Measurements from ENCODE around the gene TNS2.
"Not testable (repeated sequence)": the region's sequence is repeated elsewhere in the genome, so short reads cannot be mapped to it uniquely, and the experiment has no call there.

The TNS2 gene, protein sequence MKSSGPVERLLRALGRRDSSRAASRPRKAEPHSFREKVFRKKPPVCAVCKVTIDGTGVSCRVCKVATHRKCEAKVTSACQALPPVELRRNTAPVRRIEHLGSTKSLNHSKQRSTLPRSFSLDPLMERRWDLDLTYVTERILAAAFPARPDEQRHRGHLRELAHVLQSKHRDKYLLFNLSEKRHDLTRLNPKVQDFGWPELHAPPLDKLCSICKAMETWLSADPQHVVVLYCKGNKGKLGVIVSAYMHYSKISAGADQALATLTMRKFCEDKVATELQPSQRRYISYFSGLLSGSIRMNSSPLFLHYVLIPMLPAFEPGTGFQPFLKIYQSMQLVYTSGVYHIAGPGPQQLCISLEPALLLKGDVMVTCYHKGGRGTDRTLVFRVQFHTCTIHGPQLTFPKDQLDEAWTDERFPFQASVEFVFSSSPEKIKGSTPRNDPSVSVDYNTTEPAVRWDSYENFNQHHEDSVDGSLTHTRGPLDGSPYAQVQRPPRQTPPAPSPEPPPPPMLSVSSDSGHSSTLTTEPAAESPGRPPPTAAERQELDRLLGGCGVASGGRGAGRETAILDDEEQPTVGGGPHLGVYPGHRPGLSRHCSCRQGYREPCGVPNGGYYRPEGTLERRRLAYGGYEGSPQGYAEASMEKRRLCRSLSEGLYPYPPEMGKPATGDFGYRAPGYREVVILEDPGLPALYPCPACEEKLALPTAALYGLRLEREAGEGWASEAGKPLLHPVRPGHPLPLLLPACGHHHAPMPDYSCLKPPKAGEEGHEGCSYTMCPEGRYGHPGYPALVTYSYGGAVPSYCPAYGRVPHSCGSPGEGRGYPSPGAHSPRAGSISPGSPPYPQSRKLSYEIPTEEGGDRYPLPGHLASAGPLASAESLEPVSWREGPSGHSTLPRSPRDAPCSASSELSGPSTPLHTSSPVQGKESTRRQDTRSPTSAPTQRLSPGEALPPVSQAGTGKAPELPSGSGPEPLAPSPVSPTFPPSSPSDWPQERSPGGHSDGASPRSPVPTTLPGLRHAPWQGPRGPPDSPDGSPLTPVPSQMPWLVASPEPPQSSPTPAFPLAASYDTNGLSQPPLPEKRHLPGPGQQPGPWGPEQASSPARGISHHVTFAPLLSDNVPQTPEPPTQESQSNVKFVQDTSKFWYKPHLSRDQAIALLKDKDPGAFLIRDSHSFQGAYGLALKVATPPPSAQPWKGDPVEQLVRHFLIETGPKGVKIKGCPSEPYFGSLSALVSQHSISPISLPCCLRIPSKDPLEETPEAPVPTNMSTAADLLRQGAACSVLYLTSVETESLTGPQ (N-terminal part only)

DNA sequence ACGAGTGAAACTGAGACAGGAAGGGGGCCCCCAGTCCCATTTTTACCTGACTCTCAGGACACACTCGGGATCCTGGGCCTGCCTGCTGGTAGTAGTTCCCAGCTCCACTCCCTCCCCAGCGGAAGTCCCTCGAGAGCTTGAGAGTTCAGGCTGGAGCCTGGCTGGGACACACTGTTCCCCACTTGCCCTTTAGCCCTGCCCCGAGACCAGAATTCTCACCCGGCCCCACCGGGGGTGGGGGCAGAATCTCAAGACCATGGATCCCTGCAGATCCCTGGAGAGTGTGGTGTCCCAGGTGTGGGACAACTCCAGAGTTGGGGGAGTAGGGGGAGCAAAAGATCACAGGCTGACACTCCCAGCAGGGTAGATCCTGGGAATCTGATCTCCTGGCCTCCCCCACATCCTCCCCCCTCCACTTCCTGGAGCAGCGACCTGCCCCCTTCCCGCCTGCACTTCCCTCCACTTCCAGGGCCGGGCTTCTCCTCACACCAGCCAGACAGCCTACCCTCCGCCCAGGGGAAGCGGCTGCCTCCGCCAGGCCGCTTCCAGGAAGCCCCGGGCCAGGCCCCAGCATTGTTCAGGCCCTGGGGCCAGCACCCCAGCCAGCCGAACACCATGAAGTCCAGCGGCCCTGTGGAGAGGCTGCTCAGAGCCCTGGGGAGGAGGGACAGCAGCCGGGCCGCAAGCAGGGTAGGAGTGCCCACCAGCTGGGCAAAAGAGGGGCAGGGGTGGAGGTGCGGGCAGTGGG lies at the start of gene TNS2:
TNS2 (plus strand) TSS at position 495 of the 748 bp plus-strand sequence; CDS start at position 616, 121 bp downstream.
- no peak for DNase-seq

DNA sequence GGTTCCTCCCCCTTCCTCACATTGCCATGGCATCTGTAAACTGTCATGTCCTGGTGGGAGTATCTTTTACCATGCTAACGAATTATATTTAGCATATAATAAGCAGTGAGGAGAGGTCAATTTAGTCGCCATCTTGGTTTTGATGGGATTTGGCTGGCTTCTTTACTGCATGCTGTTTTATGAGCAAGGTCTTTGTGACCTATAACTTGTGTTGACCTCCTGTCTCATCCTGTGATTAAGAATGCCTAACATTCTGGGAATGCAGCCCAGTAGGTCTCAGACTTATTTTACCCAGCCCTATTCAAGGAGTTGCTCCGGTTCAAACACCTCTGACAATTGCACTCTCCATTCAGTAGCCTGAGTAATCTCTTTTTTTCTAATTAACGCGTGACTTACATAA lies 45.7 kb upstream of the TNS2 start:
- no peak for DNase-seq

DNA sequence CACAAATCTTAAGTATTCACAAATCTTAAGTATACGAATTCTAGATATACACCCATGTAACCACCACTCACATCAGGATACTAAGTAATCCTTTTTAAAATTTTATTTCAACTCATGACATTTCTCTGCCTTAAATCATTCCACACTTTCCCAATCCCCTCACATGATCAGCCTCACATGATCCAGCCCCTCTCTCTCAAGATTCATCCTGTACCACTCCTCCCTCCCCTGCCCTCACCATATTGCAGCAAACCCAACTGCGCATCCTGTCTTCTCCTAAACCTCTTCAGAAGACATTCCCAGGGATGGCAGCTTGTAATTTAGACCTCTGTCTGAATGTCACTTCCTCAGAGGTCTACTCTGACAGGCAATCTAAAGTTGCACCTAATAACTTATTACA lies 45.3 kb upstream of the TNS2 start:
- DNase-seq, result no peak

DNA sequence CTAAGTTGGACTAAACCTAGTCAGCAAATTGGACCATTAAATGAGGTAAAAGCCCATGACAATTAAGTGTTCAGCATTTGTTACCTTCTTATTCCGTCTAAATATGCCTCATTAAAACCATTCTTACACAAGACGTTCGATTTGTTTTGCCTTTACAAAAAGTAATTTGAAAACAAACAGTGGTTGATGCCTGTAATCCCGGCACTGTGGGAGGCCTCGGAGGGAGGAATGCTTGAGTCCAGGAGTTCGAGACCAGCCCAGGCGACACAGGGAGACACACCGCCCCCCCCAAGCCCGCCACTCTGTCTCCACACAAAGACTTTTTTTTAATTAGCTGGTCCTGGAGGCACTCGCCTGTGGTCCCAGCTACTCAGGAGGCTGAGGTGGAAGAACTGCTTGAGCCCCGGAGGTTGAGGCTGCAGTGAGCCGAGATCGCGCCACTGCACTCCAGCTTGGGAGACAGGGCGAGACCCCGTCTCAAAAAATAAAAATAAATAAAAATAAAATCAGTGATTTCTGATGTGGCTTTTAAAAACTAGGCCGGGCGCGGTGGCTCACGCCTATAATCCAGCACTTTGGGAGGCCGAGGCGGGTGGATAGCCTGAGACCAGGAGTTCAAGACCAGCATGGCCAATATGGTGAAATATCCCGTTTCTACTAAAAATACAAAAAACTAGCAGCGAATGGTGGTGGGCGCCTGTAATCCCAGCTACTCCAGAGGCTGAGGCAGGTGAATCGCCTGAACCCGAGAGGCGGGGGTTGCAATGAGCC lies 44.5 kb upstream of the TNS2 start:
- peak; percentile 5 for DNase-seq

DNA sequence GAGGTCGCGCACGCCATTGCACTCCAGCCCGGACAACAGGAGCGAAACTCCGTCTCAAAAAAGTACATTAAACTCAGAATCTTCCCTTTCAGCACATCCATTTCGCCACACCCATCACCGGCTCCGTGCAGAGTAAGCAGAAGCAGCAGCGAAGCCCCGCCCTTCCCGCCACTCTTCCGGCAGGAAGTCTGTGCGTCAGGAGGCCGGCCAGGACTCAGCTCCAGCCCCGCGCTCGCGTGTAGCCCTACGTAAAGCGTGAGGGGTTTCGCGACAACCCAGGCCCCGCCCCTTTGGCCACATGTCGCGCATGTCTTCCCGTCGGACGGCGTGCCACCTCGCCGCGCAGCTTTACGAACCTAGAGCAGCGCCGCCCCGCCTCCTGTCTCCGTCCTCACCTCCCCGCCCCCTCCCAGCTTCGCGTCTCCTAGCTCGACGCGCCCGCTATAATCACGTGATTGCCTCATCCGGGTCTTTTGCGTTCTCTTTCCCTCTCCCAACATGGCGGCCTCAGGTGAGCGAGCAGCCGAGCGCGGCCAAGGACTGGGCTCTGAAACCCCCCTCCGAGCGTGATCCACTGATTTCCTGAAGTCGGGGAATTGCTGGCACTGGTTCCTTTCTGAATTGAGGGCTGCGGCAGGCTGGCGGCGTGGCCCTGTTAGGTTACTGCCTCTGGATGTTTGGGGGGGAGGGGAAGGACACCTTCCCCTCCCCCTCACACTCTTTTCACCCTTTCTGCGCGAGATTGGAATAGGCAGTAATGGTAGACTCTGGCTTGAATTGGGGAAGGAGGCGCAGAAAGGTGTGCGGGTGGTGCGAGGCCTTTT lies 43.7 kb upstream of the TNS2 start, which contains the start of gene EIF4B:
EIF4B (plus strand) TSS at position 471 of the 824 bp plus-strand sequence; CDS start at position 499, 28 bp downstream.
- DNase-seq, result peak; percentile 100

DNA sequence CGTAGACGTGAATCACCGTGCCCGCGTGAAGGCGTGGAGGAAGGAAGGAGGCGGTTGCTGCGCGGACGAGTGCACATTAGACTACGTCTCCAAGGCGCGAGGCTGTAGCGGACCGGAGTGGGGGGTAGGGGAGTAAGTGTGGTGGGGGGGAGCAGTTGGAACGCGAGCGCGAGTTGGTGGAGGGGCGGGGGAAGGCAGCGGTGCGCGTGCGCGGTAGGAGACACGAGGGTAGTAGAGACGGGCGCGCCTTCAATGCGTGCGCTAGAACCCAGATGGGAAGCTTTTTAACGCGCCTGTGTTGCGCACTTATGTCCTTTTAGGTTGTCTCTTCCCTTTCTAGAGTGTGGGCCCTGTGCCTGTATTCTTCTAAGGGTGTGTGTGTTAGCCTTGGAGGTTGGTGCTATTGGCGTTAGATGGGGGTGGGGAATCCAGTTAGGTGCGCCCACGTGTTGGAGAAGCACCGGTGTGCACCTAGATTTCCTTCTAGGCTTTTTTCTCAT lies 43.0 kb upstream of the TNS2 start:
- peak; percentile 76 for DNase-seq

DNA sequence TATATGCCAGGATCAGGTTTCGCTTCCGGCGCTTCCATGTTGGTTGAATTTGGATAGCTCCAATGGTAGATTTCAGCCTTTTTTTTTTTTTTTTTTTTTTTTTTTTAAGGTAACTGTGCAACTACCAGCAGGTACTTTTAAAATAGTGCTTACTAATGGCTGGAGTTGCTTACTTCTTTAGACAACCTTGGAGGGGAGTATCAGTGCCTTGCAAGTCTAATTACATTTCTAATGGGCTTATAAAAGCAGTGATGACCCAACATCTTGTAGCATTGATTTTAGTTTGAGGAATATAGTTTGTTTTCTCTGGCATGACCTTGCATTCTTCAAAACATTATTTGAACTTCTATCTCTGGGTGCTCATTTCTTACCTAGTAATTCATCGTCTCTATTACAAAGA lies 42.5 kb upstream of the TNS2 start:
- no peak for DNase-seq

DNA sequence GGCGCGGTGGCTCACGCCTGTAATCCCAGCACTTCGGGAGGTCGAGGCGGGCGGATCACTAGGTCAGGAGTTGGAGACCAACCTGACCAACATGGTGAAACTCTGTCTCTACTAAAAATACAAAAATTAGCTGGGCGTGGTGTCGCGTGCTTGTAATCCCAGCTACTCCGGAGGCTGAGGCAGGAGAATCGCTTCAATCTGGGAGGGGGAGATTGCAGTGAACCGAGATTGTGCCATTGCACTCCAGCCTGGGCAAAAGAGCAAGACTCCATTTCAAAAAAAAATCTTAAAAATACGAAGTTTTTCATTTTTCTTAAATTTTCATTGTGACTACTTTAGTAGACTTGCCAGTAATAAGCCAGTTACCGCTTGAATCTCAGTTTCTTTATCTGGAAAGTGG lies 41.1 kb upstream of the TNS2 start:
- not testable (repeated sequence) for DNase-seq

DNA sequence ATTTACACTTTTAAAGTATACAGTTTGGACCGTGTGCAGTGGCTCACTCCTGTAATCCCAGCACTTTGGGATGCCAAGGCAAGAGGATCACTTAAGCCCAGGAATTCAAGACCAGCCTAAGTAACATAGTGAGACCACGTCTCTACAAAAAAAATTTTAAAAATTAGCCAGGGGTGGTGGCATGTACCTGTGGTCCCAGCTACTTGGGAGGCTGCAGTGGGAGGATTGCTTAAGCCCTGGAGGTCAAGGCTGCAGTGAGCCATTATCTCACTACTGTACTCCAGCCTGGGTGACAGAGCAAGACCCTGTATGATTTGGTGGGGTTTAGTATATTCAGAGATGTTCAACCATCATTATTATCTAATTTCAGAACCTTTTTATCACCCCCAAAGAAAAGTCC lies 38.9 kb upstream of the TNS2 start:
- no peak for DNase-seq

DNA sequence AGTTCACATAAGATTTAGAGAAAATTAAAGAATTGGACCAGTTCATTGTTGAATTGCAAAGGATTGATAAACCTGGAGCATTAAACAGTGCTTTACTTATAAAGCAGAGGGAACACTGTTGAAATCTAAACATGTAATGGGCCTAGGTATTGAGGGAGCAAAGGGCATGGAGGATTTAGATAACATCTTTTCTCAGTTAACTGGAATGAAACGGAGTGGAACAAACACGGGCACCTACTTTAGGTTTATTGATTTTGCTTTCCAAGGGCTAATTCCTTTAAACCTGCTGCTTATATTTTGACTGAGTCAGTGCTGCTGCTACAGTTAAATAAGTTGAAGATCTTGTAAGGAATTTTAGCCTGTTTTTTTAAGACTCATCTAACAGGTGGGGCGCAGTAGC lies 38.0 kb upstream of the TNS2 start:
- no peak for DNase-seq

DNA sequence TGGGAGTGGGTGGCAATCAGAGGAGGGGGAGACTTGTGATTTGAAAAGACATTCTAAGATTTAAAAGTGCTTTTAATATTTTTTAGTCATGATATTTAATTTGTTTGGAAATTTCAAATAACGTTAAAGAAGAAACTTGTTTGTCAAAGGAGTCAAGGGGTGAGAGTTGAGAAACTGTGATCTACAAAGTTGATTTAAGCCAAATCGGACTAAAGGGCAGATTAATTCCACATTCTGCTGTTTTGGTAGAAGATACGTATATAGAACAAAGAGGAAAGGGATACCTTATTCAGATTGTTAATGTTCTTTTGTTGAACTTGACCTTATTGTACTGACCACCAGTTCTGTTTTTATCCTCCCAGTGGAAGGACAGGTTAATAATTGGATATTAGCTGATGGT lies 36.9 kb upstream of the TNS2 start:
- no peak for DNase-seq

DNA sequence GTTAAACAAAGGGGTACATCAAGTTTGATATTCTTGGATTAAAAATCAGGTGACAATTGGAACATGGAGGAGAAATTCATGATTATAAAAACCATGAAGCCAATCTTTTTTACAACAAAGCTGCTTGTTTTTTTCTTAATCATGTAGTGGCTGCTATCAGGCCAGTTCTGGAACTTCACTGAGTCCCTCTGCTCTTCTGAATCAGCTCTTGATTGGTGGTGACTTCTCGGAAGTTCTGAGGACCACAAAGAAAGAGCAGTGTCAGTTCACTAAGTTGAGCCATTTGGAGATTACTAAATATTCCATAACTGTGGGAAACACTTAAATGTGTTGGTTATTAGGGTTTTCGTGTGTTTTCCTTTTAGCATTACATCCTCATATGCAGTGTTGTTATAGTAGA lies 35.2 kb upstream of the TNS2 start:
- no peak for DNase-seq

DNA sequence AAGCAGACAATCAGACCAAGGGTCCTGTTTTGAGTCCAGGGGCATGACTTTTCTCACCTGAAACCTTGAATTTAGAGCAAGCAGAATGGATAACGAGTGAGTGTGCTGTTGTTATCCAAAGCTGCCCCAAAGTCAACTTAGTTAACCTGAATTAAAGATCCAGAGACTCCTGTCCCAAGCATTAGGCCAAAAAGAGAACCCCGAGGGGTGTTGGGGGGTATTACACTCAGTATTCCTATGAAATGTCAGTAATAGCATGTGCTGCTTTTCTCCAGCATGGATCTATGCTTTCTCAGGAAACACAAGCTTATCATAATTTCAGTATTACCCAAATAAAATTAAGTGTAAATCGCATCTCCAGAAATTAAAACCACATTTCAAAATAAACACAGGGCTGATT lies 24.6 kb upstream of the TNS2 start:
- DNase-seq, result no peak

DNA sequence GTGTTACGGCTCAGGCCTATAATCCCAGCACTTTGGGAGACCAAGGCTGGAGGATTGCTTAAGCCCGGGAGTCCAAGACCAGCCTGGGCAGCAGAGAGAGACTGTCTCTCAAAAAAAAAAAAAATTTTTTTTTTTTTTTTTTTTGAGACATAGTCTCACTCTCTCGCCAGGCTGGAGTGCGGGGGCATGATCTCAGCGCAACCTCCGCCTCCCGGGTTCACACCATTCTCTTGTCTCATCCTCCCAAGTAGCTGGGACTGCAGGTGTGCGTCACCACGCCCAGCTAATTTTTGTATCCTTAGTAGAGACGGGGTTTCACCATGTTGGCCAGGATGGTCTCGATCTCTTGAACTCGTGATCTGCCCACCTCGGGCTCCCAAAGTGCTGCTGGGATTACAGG lies 22.9 kb upstream of the TNS2 start:
- DNase-seq, result not testable (repeated sequence)

DNA sequence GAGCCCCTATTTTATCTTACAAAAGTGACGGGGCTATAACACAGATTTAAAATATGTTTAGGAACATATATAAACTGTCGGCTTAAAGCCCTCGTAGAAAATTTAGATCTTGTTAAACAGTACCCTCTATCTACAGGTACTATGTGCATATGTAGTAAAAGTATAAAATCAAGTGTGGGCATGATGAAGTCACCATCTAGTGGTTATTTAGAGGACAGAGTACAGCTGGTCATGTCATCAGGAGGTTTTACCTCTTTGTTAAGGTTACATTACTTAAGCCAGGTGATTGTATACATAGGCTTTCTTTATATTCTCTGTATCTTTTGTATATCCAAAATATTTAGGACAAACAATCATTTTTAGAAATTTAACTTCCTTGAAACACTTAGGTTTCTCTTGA lies 18.2 kb upstream of the TNS2 start:
- DNase-seq, result no peak

DNA sequence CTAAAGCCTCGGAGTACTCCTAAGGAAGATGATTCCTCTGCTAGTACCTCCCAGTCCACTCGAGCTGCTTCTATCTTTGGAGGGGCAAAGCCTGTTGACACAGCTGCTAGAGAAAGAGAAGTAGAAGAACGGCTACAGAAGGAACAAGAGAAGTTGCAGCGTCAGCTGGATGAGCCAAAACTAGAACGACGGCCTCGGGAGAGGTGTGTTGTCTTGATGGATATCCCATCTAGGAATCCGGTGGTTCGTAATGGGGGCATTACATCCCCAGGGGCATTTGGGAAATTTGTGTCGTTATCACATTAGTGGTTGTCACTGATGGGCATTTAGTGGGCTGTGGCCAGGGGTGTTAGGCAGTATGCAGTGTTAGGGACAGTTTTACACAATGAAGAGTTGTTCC lies 16.0 kb upstream of the TNS2 start:
- not testable (repeated sequence) for DNase-seq

DNA sequence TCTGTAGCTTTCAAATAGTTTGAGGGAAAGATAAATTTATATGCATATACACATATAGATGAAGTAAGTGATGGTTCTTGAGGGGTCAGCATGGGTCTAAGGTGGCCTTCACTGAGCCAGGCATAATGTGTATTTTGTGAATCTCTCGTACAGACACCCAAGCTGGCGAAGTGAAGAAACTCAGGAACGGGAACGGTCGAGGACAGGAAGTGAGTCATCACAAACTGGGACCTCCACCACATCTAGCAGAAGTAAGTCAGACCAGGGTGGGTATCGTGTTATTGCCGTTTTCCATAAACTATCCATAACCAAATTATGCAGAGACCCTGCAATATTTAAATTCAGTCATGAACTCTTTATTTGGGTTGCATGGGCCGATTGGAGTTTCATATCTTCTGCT lies 15.4 kb upstream of the TNS2 start:
- DNase-seq, result no peak

DNA sequence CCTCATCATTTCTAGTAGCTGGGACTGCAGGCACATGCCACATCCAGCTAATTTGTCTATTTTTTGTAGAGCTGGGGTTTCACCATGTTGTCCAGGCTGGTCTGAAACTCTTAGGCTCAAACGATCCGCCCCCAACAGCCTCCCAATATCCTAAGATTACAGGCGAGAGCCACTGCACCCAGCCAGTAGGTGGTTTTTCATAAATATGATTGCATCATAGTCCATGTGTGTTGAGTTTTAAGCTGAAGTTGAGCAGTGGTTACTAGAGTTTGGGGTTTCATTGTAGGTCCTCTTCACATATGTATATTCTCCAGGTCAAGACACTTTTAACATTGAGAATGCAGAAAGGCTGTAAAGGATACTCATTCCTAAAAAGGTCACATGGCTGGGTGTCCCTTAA lies 13.1 kb upstream of the TNS2 start:
- no peak for DNase-seq

DNA sequence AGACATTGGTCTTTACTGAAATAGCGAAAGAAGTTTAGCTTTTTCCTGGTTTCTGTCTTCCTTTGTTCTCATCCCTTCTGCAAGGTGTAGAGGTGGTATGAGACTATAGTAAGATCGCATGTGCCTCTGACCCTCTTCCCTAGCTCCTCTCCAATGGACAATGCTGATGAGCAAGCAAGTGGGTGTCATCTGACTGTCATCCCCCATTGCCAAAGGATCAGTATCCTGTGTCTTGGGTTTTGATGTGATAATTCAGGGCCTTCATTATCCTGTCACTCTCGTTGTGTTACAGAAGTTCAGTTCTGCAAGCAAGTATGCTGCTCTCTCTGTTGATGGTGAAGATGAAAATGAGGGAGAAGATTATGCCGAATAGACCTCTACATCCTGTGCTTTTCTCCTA lies 10.0 kb upstream of the TNS2 start:
- no peak for DNase-seq

All from activated CD4-positive, alpha-beta T cell treated with anti-CD3 and anti-CD28 coated beads, Interleukin-2, amount 50 U/mL, for 1 hour (primary cell).